GM04503 (cell line): Measurements from ENCODE around the gene MYADM.
"Not testable (repeated sequence)": the region's sequence is repeated elsewhere in the genome, so short reads cannot be mapped to it uniquely, and the experiment has no call there.

Source experiments
- DNase-seq: peaks from one replicate; pipeline ENCODE4 v3.0.0-alpha.2; 2012; ENCODE audit warnings: low read depth

Gene MYADM

GRCh38 chr19:53867225-53868090 is at the start of gene MYADM:
Gene MYADM, plus strand, starts transcription at chr19:53867883. Its CDS starts 5,647 bp downstream, at chr19:53873530.
- peak; percentile 95 for DNase-seq

GRCh38 chr19:53818756-53819155 is 48.9 kb upstream of the MYADM start:
- no peak for DNase-seq

- DNase-seq: no peak
Measured at GRCh38 chr19:53819861-53820260, 47.8 kb upstream of the MYADM start.

DNA sequence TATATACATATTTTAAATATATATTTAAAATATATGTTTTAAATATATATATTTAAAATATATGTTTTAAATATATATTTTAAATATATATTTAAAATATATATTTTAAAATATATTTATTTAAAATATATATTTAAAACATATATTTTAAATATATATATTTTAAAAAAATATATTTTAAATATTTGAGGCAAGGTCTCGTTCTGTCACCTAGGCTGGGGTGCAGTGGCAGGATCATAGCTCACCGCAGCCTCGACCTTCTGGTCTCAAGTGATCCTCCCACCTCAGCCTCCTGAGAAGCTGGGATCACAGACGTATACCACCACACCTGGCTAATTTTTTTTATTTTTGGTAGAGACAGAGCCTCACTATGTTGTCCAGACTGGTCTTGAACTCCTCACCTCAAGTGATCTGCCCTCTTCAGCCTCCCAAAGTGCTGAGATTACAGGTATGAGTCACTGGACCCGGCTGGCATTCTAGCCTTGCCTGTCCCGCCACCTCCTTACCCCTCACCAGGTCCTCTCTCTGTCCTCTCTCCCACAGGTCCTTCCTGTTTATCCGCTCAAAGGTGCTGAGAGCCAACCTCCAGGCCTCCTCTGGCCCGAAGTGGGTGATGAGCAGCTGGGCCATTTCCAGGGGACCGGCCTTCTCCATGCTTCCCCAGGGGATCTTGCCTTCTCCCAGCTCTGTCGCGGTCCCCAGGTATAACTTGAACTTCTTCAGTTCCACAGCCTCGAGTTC is 44.1 kb upstream of the MYADM start:
- no peak for DNase-seq

DNA sequence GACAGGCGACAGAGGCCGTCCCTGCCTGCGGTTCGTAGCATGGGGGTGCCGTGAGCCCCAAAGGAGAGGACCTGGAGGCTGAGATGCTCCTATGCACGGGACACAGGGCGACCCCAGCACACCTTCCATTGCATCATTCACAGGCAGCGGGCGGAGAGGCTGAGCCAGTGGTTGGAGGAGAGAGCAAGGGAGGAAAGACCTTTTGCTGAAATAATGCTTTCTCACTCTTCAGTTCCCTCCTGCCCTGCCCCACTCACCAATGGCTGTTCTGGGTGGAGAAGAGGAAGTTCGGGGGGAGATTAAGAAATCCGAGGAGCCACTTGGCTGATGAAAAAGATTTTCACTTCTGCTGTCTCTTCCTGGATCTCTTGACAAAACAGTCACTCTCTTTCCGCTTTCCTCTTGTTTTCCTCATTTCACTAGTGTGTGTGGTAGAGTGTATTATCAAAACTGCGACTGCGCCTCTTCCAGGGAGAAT is 43.5 kb upstream of the MYADM start, which contains the start of gene NLRP12:
Gene NLRP12, minus strand, starts transcription at position 181 of the 478 bp plus-strand sequence. Its CDS starts 140 bp downstream, at position 41.
- DNase-seq: no peak

GRCh38 chr19:53826876-53827275 is 40.8 kb upstream of the MYADM start:
- peak; percentile 22 for DNase-seq

DNA sequence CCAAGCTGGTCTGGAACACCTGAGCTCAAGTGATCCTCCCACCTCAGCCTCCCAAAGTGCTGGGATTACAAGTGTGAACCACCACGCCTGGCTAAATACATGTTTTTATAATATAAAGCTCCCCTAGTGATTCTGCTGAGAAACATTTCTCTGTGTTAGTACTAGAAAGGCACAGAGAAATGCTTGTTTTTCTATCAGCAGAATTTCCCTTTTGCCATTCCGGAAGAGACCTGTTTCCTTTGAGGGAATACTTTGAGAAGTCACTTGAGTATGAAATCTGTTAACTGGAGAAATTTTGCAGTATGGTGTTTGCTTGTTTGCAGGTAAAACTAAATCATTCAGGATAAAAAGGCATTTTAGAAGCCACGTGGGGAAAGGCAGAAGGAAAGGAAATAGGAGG is 39.2 kb upstream of the MYADM start:
- no peak for DNase-seq

DNA sequence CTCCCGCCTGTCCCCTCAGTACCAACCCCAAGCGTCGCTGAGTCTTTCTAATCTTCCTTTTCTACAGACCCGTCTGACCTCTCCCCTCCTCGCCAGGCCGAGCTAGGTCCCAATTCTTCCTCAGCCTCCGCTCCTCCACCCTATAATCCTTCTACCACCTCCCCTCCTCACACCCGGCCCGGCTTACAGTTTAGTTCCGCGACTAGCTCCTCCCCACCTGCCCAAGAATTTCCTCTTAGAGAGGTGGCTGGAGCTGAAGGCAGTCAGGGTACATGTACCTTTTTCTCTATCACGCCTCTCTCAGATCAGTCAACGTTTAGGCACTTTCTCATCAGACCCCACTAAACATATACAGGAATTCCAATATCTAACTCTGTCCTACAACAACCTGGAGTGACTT is 34.8 kb upstream of the MYADM start:
- DNase-seq: not testable (repeated sequence)

- not testable (repeated sequence) for DNase-seq
Measured at GRCh38 chr19:53838446-53838845, 29.2 kb upstream of the MYADM start.

GRCh38 chr19:53840241-53840640 is 27.4 kb upstream of the MYADM start:
- not testable (repeated sequence) for DNase-seq

GRCh38 chr19:53840914-53841313 is 26.8 kb upstream of the MYADM start:
- DNase-seq: peak; percentile 56

DNA sequence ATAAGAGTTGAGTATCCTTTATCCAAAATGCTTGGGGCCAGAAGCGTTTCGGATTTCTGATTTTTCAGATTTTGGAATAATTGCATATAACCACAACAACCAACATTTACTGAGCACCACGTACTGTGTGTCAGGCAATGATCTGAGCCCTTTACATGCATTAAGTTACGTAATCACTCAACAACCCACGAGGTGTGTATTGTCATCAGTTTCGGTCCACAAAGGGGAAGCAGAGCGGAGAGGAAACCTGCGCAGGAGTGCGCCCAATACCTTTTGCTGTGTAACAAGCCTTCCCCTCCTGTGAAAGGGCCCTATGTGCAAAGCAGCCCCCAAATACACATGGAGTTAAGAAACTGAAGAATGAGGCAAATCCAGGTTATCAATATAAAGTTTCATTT is 22.8 kb upstream of the MYADM start:
- no peak for DNase-seq

- DNase-seq: no peak
Measured at GRCh38 chr19:53847555-53847954, 20.1 kb upstream of the MYADM start.

DNA sequence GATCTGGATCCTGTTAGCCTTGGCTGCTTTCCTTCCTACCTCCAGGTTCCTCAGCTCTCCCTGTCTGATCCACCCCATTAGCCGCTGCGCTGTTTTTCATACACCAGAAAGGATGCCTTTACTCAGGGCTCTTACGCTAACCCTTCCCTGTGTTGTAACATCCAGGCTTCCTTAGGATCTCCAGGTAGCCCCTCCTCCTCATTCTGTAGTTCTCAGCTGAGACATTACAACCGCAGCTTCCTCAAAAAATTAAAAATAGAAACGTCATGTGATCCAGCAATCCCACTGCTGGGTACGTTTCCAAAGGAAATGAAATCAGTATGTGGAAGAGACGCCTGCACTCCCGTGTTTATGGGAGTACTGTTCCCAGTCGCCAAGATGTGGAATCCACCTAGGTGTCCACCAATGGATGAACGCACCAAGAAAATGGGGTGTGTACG is 18.4 kb upstream of the MYADM start:
- peak; percentile 76 for DNase-seq

DNA sequence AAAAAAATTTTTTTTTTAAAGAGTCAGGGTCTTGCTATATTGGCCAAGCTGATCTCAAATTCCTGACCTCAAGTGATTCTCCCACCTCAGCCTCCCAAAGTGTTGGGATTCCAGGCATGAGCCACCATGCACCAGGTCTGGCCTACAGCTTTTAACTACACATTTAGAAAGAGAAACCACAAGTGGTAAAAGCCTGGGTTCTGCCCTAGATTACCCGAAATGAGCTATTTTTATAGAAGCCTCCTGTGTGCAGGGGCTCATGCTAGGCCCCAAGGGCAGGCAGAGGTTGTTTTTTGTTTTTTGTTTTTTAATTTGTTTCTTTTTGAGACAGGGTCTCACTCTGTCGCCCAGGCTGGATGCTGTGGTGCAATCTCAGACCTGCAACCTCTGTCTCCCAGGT is 14.0 kb upstream of the MYADM start:
- DNase-seq: no peak

DNA sequence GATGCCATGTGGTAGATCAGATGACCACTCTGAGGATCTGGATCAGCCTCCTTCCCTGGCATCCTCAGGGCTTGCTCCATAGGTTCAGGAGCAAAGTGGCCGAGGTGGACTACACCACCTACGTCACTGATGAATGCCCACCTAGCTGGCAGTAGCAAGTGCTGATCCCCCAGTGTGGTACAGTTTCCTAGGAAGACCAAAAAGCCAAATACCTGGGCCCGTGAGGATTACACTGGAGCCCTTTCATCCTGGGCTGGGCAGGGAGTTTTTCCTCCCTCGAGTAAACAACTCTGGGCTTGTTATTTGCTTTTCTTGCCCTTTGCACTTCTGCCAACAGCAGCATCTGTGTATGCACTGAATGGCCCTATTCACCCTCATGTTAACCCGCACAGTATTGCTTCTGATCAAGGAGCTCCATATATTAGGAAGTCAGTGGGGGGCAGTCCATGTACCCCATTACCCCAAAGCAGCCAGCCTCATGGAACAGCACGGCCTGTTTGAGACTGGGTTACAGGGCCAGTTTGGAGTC is 3.3 kb upstream of the MYADM start:
- DNase-seq: no peak

GRCh38 chr19:53865523-53865917 is 2.2 kb upstream of the MYADM start:
- no peak for DNase-seq

GRCh38 chr19:53865918-53866864 is 1.5 kb upstream of the MYADM start:
- no peak for DNase-seq

DNA sequence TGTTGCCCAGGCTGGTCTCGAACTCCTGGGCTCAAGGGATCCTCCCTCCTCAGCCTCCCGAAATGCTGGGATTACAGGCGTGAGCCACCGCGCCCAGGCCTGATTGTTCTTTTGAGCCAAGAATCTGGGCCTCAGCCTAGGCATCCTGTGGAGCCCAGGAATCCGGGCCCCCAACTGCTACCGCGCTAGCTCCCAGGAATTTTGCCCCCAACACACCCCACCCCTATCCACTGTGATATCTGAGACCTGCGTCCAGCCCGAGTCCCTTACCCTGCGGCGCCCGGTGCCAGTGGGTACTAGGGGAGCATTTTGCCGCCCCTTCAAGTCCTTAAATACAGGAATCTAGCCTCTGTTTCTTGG is 838 bp upstream of the MYADM start:
- DNase-seq: no peak

DNA sequence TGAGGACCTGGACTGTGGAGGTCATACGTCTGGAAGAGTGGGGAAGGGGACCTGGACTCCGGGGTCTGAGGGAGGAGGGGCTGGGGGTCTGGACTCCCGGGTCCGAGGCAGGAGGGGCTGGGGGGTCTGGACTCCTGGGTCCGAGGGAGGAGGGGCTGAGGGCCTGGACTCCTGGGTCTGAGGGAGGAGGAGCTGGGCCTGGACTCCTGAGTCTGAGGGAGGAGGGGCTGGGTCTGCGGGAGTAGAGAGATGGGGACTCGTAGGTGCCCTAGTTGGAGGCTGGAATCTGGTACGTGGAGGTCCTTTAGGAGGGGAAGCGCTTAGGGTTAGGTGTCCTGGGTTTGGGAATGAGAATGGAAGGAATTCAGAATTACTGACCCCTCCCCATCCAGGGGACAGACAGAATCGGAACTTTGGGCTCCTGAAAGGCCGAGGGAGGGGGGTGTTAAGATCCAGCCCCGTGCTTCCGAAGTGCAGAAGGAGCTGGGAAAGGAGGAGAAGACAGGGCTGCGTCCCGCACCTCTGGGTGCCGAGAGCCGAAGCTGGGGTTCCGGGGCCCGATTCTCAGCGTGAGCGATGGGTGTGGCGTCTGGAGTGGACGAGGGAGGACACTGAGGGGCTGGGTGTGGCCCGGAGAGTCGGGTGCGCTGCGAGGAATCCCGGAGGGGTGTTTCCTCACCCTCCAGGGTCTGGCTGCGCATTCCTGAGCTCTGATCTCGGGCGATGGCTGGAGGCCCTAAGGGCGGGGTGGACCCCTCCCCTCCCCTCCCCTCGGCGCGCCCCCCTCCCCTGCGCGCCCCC is 608 bp downstream of the MYADM start:
- DNase-seq: no peak
